ENCODE results near the gene SORT1.

The SORT1 gene

DNA sequence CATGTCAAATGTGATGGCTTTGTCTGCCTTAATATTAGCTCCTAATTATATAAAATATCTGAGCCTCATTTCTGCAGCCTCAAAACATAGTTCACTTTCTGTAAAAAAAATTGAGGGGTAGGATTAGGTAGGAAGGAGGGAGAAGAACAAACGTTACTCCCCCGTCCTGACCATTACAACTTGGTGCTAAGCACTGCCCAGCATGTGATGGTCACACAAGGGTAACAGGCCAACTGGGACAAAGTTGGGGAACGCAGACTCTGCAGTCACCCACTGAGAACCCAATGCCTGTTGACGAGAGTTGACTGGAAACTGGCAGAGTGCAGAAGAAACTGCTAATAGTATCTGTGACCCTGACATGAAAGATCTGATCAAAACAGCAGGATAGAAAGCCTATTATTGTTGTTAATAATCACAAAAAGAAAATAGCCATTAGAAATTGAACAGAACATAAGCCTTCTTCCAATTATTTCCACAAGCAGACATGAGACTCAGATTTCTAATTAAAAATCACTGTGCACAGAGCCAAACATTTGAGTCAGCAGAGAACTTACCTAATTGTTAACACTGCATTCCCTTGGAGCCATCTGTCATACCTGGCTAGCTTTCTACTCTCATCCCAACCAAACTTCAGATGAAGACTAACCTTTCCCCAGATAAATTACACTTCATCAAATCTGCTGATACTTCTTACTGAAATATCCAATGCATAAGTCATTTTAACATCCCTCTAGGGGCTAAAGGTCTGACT is 5.5 kb downstream of the SORT1 start:
- Histone ChIP-seq H3K27ac (ENCODE audit: low read depth, low read length) (peak overlapping the region; percentile 99), H3K9me3 (ENCODE audit: control insufficient read depth in 5 of 5, low read length in 5 of 5) (no peaks in the 10 kb centered on the region), H3K36me3 (ENCODE audit: control insufficient read depth in 5 of 5, insufficient read depth in 5 of 5, low read length in 5 of 5) (no peaks in the 10 kb centered on the region), H3K4me1 (ENCODE audit: control insufficient read depth in 5 of 5, insufficient read depth in 5 of 5, low read length in 5 of 5) (peaks cover 15 to 85% (median 82%) of the 10 kb centered on the region in 5 donors), H3K9ac (ENCODE audit: low read length in 5 of 5) (peak overlapping the region; percentile 4 to 77 (median 39)), H3K27me3 (ENCODE audit: control insufficient read depth in 5 of 5, insufficient read depth in 4 of 5, low read length in 5 of 5) (no peaks in the 10 kb centered on the region), H3K4me3 (ENCODE audit: low read depth in 1 of 5, low read length in 5 of 5) (peak overlapping the region; percentile 32 to 60 (median 43))

DNA sequence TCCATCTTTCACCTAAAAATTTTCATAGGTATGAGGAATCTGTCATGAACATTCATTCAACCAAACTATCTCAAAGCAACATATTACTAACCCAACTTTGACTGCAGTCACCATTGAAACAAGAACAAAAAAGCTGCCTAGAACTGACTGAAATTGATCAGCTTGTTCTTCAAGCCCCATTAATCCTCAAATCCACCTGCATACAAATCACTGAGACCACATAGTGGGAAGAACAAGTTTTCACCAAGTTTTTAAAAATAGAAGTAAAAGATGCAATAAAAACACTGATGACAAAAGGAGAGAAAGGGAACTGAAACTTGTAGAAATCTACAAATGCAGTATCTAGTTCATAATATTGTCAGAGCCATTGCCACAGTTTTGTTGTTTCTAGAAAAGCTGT is 6.1 kb downstream of the SORT1 start:
- Histone ChIP-seq H3K9ac (ENCODE audit: low read length in 5 of 5) (peak overlapping the region; percentile 4 to 77 (median 39)), H3K36me3 (ENCODE audit: control insufficient read depth in 5 of 5, insufficient read depth in 5 of 5, low read length in 5 of 5) (no peaks in the 10 kb centered on the region), H3K4me1 (ENCODE audit: control insufficient read depth in 5 of 5, insufficient read depth in 5 of 5, low read length in 5 of 5) (peaks cover 15 to 83% (median 79%) of the 10 kb centered on the region in 5 donors), H3K27ac (ENCODE audit: low read depth, low read length) (peak overlapping the region; percentile 99), H3K4me3 (ENCODE audit: low read depth in 1 of 5, low read length in 5 of 5) (peak overlapping the region; percentile 19 to 43 (median 36)), H3K27me3 (ENCODE audit: control insufficient read depth in 5 of 5, insufficient read depth in 4 of 5, low read length in 5 of 5) (no peaks in the 10 kb centered on the region), H3K9me3 (ENCODE audit: control insufficient read depth in 5 of 5, low read length in 5 of 5) (no peaks in the 10 kb centered on the region)

DNA sequence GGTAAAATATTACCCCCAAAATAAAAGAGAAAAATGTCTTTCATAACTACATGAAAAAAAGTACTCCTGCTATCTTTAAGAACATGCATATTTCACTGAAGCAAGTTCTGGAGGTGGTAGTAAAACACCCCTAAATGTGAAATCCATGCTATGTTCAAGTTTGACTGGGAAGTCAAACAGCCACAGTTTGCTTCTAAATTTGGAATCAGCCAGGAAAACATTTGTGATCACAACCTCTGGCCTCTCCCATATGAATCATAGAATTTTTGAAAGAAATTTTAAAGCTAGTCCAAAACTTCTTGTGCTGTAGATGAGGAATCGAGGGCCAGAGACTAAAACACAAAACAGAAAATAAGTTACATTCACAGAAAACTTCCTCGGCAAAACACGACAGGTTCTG is 6.6 kb downstream of the SORT1 start:
- Histone ChIP-seq H3K27ac (ENCODE audit: low read depth, low read length) (peak overlapping the region; percentile 99), H3K4me3 (ENCODE audit: low read depth in 1 of 5, low read length in 5 of 5) (peak overlapping the region; percentile 5 to 37 (median 19)), H3K9me3 (ENCODE audit: control insufficient read depth in 5 of 5, low read length in 5 of 5) (no peaks in the 10 kb centered on the region), H3K4me1 (ENCODE audit: control insufficient read depth in 5 of 5, insufficient read depth in 5 of 5, low read length in 5 of 5) (peaks cover 15 to 83% (median 78%) of the 10 kb centered on the region in 5 donors), H3K27me3 (ENCODE audit: control insufficient read depth in 5 of 5, insufficient read depth in 4 of 5, low read length in 5 of 5) (no peaks in the 10 kb centered on the region), H3K36me3 (ENCODE audit: control insufficient read depth in 5 of 5, insufficient read depth in 5 of 5, low read length in 5 of 5) (no peaks in the 10 kb centered on the region), H3K9ac (ENCODE audit: low read length in 5 of 5) (peak overlapping the region in 4 of 5 donors; percentile 26 to 77 (median 50))

DNA sequence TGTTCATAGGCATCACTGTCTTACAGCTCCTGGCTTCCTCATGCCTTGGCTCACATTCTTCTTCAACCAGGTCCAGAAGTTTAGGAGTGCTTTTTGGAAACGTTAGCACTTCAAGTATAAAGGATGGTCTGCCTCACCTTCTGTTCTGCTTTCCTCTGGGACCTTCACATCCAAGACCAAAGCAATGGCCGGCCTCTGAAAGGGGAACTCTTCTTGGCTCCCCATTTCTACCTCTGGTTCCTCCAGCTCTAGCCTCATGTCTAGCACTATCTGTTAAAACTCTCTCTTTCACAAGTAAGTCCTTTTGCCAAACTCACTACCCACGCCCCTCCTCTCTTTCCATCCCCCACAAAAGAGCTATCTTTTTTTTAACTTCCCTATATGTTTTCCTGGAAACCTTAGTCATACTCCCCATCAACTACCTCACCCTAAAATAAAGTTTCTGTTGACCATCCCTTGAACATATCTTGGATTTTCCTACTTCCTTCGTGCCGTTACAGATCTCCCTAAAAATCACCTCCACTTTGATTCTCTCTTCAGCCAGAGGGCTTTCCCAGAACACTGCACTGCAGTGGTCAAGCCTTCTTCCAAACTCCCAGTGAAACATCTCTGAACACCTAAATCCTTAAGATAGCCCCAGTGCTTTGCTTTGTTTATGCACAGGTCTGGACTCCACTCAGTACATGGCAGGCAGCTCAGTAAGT is 7.9 kb downstream of the SORT1 start:
- H3K4me1 ChIP-seq (ENCODE audit: control insufficient read depth in 5 of 5, insufficient read depth in 5 of 5, low read length in 5 of 5): peaks cover 15 to 84% (median 80%) of the 10 kb centered on the region in 5 donors
- no peaks in the 10 kb centered on the region for H3K36me3 ChIP-seq (ENCODE audit: control insufficient read depth in 5 of 5, insufficient read depth in 5 of 5, low read length in 5 of 5)
- no peaks in the 10 kb centered on the region for H3K27me3 ChIP-seq (ENCODE audit: control insufficient read depth in 5 of 5, insufficient read depth in 4 of 5, low read length in 5 of 5)
- peak overlapping the region; percentile 99 for H3K27ac ChIP-seq (ENCODE audit: low read depth, low read length)
- H3K4me3 ChIP-seq (ENCODE audit: low read depth in 1 of 5, low read length in 5 of 5): peak overlapping the region in 1 of 5 donors; percentile 27
- H3K9me3 ChIP-seq (ENCODE audit: control insufficient read depth in 5 of 5, low read length in 5 of 5): no peaks in the 10 kb centered on the region
- H3K9ac ChIP-seq (ENCODE audit: low read length in 5 of 5): peak overlapping the region in 4 of 5 donors; percentile 20 to 77 (median 52)

DNA sequence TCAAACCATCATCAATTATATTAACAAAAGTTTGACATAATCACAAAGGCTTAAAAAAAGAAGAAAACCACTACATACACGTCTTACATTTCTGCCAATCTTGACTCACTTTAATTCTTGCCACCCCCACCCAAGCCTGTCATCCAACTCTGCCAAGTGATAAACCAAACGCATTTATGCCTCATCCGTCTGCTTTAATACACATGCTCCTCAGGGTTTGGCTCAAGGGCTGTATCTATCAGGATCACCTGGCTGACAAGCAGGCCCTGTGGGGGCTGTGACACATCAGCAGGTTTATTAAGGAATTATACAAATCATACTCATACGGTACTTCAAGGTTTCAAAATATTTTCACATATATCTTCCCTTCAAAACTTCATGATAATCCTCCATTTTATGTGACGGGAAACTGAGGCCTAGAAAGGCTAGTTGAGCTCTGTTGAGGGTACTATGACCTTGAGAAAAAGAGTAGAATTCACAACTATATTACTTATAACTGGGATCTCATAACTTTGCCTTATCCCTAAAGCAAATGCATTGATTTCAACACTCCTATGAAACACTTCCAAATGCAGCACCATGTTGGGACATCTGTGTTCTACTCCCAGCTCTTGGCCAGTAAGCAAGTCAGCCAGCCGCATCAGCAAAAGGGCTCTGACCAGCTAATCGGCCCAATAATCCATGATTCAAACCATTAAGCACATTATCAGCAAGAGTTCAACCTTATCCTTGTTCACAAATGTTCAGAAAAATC is 8.7 kb downstream of the SORT1 start:
- Histone ChIP-seq H3K9ac (ENCODE audit: low read length in 5 of 5) (peak overlapping the region in 2 of 5 donors; percentile 60 to 77), H3K4me3 (ENCODE audit: low read depth in 1 of 5, low read length in 5 of 5) (no peak overlapping the region), H3K27ac (ENCODE audit: low read depth, low read length) (peak overlapping the region; percentile 99), H3K36me3 (ENCODE audit: control insufficient read depth in 5 of 5, insufficient read depth in 5 of 5, low read length in 5 of 5) (no peaks in the 10 kb centered on the region), H3K4me1 (ENCODE audit: control insufficient read depth in 5 of 5, insufficient read depth in 5 of 5, low read length in 5 of 5) (peaks cover 13 to 86% (median 80%) of the 10 kb centered on the region in 5 donors), H3K27me3 (ENCODE audit: control insufficient read depth in 5 of 5, insufficient read depth in 4 of 5, low read length in 5 of 5) (no peaks in the 10 kb centered on the region), H3K9me3 (ENCODE audit: control insufficient read depth in 5 of 5, low read length in 5 of 5) (peaks cover 0 to 3% (median 0%) of the 10 kb centered on the region in 5 donors)

DNA sequence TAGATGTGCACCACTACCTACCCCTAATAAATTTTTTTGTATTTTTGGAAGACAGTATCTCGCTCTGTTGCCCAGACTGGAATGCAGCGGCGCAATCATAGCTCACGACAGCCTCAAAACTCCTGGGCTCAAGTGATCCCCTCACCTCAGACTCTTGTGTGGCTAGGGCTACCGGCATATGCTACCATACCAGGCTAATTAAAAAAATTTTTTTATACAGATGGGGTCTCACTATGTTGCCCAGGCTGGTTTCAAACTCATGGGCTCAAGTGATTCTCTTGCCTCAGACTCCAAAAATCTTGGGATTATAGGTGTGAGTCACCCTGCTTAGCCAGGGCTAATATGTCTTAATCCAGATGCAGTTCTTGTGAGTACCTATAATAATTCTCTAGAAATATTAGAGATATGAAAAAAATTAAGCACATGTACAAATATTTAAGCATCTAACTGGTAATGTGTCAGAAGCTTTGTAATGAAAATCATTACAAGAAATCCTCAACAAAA is 9.5 kb downstream of the SORT1 start:
- peak overlapping the region; percentile 99 for H3K27ac ChIP-seq (ENCODE audit: low read depth, low read length)
- H3K9ac ChIP-seq (ENCODE audit: low read length in 5 of 5): no peak overlapping the region
- peaks cover 11 to 84% (median 78%) of the 10 kb centered on the region in 5 donors for H3K4me1 ChIP-seq (ENCODE audit: control insufficient read depth in 5 of 5, insufficient read depth in 5 of 5, low read length in 5 of 5)
- H3K9me3 ChIP-seq (ENCODE audit: control insufficient read depth in 5 of 5, low read length in 5 of 5): peaks cover 0 to 3% (median 0%) of the 10 kb centered on the region in 5 donors
- no peaks in the 10 kb centered on the region for H3K36me3 ChIP-seq (ENCODE audit: control insufficient read depth in 5 of 5, insufficient read depth in 5 of 5, low read length in 5 of 5)
- H3K27me3 ChIP-seq (ENCODE audit: control insufficient read depth in 5 of 5, insufficient read depth in 4 of 5, low read length in 5 of 5): no peaks in the 10 kb centered on the region
- no peak overlapping the region for H3K4me3 ChIP-seq (ENCODE audit: low read depth in 1 of 5, low read length in 5 of 5)

DNA sequence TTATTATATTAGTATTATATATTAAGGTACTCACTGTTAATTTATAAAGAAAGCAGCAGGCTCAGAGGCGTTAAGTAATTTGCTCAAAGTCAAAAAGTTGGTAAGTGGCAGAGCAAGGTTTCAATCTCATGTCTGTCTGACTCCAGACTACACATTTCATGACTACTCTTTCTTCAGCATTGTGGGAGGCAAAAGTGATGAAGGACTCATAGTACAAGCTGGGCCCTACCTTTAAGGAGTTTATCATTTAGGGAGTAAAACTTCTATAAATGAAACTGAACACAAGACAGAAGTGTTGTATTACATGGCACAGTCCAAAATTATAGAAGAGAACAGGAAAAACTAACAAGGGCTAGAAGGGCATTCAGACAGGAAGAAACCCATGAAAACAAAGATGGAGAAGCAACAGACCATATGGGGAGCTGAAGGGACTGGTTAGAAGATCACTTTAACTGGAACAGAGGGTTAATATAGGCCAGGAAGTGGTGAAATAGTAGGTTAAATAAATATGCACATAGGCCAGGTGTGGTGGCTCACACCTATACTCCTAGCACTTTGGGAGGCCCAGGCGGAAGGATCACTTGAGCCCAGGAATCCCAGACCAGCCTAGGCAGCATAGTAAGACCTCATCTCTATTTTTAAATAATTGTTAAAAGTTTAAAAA is 11.5 kb downstream of the SORT1 start:
- H3K4me3 ChIP-seq (ENCODE audit: low read depth in 1 of 5, low read length in 5 of 5): no peak overlapping the region
- peak overlapping the region in 2 of 5 donors; percentile 25 to 57 for H3K9ac ChIP-seq (ENCODE audit: low read length in 5 of 5)
- peak overlapping the region; percentile 95 for H3K27ac ChIP-seq (ENCODE audit: low read depth, low read length)
- peaks cover 0 to 77% (median 61%) of the 10 kb centered on the region in 5 donors for H3K4me1 ChIP-seq (ENCODE audit: control insufficient read depth in 5 of 5, insufficient read depth in 5 of 5, low read length in 5 of 5)
- H3K9me3 ChIP-seq (ENCODE audit: control insufficient read depth in 5 of 5, low read length in 5 of 5): peaks cover 0 to 3% (median 0%) of the 10 kb centered on the region in 5 donors
- H3K36me3 ChIP-seq (ENCODE audit: control insufficient read depth in 5 of 5, insufficient read depth in 5 of 5, low read length in 5 of 5): no peaks in the 10 kb centered on the region
- H3K27me3 ChIP-seq (ENCODE audit: control insufficient read depth in 5 of 5, insufficient read depth in 4 of 5, low read length in 5 of 5): no peaks in the 10 kb centered on the region

DNA sequence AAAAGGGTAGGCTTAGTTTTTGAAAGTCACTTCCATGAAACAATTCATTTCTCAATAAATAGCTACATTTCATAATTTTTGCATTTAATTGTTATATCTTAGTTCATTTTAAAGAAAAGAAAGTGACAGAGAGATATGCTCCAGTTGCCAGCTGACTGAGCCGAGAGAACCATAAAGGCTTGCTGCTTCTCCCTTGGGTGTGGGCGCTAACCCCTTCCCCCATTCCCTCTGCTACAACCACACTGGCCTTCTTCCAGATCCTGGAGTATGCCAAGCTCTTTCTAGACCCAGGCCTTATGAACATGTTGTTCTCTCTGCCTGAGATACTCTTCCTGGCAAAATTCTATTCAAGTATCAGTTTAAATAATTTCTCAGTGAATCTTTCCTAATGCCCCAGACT is 12.3 kb downstream of the SORT1 start:
- no peaks in the 10 kb centered on the region for H3K36me3 ChIP-seq (ENCODE audit: control insufficient read depth in 5 of 5, insufficient read depth in 5 of 5, low read length in 5 of 5)
- H3K9me3 ChIP-seq (ENCODE audit: control insufficient read depth in 5 of 5, low read length in 5 of 5): peaks cover 0 to 3% (median 0%) of the 10 kb centered on the region in 5 donors
- H3K27me3 ChIP-seq (ENCODE audit: control insufficient read depth in 5 of 5, insufficient read depth in 4 of 5, low read length in 5 of 5): no peaks in the 10 kb centered on the region
- H3K4me3 ChIP-seq (ENCODE audit: low read depth in 1 of 5, low read length in 5 of 5): no peak overlapping the region
- peak overlapping the region; percentile 95 for H3K27ac ChIP-seq (ENCODE audit: low read depth, low read length)
- peaks cover 0 to 74% (median 53%) of the 10 kb centered on the region in 5 donors for H3K4me1 ChIP-seq (ENCODE audit: control insufficient read depth in 5 of 5, insufficient read depth in 5 of 5, low read length in 5 of 5)
- H3K9ac ChIP-seq (ENCODE audit: low read length in 5 of 5): peak overlapping the region in 2 of 5 donors; percentile 25 to 63

DNA sequence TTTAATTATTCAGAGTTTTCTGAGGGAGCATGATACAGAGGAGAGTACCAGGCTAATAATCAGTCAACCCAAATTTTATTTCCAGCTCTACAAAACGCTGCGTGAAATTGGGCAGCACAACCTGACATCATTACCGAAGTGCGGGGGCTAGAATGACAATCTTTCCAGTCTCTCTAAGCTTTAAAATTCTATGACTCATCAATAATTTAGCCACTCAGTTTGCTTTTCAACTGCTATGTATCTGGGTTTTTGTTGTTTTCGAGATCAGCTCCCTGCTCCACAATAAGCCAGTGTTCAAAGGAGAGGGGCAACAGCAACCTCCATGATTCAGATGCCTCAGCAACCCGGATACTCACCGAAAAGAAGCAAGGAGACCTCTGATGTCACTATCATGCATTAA is 13.9 kb downstream of the SORT1 start:
- Histone ChIP-seq H3K27ac (ENCODE audit: low read depth, low read length) (peak overlapping the region; percentile 95), H3K4me3 (ENCODE audit: low read depth in 1 of 5, low read length in 5 of 5) (no peak overlapping the region), H3K27me3 (ENCODE audit: control insufficient read depth in 5 of 5, insufficient read depth in 4 of 5, low read length in 5 of 5) (no peaks in the 10 kb centered on the region), H3K36me3 (ENCODE audit: control insufficient read depth in 5 of 5, insufficient read depth in 5 of 5, low read length in 5 of 5) (no peaks in the 10 kb centered on the region), H3K4me1 (ENCODE audit: control insufficient read depth in 5 of 5, insufficient read depth in 5 of 5, low read length in 5 of 5) (peaks cover 0 to 72% (median 42%) of the 10 kb centered on the region in 5 donors), H3K9ac (ENCODE audit: low read length in 5 of 5) (no peak overlapping the region), H3K9me3 (ENCODE audit: control insufficient read depth in 5 of 5, low read length in 5 of 5) (peaks cover 0 to 3% (median 0%) of the 10 kb centered on the region in 5 donors)
